IPS-NIHi7 (cell line): ENCODE data around the gene SPNS2.

Experiments used
- DNase-seq: peaks from one replicate; pipeline ENCODE4 v3.0.0; 2012; ENCODE audit warnings: mixed read lengths; ENCODE audit errors: extremely low spot score

The SPNS2 gene

GRCh38 chr17:4549781-4550533 lies 51.3 kb downstream of the SPNS2 start:
- DNase-seq = no peak

- DNase-seq = no peak
Measured at GRCh38 chr17:4550534-4551039, 51.9 kb downstream of the SPNS2 start.

- no peak for DNase-seq
Measured at GRCh38 chr17:4551141-4551540, 52.5 kb downstream of the SPNS2 start.

- no peak for DNase-seq
Measured at GRCh38 chr17:4551796-4552525, 53.3 kb downstream of the SPNS2 start.

- DNase-seq = no peak
Measured at GRCh38 chr17:4553669-4554068, 55.0 kb downstream of the SPNS2 start.

GRCh38 chr17:4554441-4554996 lies 55.8 kb downstream of the SPNS2 start:
- no peak for DNase-seq

- peak; percentile 100 for DNase-seq
Measured at GRCh38 chr17:4554997-4555799, 56.5 kb downstream of the SPNS2 start, which contains the start of gene MYBBP1A. MYBBP1A (minus strand) TSS chr17:4555384; CDS start chr17:4555324, 60 bp downstream.

- DNase-seq = no peak
Measured at GRCh38 chr17:4555873-4556759, 57.4 kb downstream of the SPNS2 start.

- DNase-seq = no peak
Measured at GRCh38 chr17:4556996-4557395, 58.3 kb downstream of the SPNS2 start.

- no peak for DNase-seq
Measured at GRCh38 chr17:4557626-4558346, 59.1 kb downstream of the SPNS2 start.

GRCh38 chr17:4558347-4558971 lies 59.8 kb downstream of the SPNS2 start:
- no peak for DNase-seq

- DNase-seq = no peak
Measured at GRCh38 chr17:4559139-4559791, 60.6 kb downstream of the SPNS2 start.

- no peak for DNase-seq
Measured at GRCh38 chr17:4559966-4560365, 61.3 kb downstream of the SPNS2 start.

GRCh38 chr17:4560421-4560820 lies 61.7 kb downstream of the SPNS2 start, which contains the start of gene GGT6:
GGT6 (minus strand) TSS chr17:4560577; CDS start chr17:4560521, 56 bp downstream.
- no peak for DNase-seq

GRCh38 chr17:4560837-4561256 lies 62.2 kb downstream of the SPNS2 start:
- no peak for DNase-seq

GRCh38 chr17:4562015-4562969 lies 63.6 kb downstream of the SPNS2 start:
- no peak for DNase-seq

- DNase-seq = peak; percentile 79
Measured at GRCh38 chr17:4565209-4566141, 66.8 kb downstream of the SPNS2 start.
